Activated naive CD4-positive, alpha-beta T cell treated with Interleukin-2 at 50 U/mL for 16 hours (primary cell): Measurements from ENCODE around the gene MARCHF3.
"Not testable (repeated sequence)": the region's sequence is repeated elsewhere in the genome, so short reads cannot be mapped to it uniquely, and the experiment has no call there.

Experiments
- DNase-seq: peaks from one replicate; pipeline ENCODE4 v3.0.0-alpha.2; 2020

MARCHF3 gene

DNA sequence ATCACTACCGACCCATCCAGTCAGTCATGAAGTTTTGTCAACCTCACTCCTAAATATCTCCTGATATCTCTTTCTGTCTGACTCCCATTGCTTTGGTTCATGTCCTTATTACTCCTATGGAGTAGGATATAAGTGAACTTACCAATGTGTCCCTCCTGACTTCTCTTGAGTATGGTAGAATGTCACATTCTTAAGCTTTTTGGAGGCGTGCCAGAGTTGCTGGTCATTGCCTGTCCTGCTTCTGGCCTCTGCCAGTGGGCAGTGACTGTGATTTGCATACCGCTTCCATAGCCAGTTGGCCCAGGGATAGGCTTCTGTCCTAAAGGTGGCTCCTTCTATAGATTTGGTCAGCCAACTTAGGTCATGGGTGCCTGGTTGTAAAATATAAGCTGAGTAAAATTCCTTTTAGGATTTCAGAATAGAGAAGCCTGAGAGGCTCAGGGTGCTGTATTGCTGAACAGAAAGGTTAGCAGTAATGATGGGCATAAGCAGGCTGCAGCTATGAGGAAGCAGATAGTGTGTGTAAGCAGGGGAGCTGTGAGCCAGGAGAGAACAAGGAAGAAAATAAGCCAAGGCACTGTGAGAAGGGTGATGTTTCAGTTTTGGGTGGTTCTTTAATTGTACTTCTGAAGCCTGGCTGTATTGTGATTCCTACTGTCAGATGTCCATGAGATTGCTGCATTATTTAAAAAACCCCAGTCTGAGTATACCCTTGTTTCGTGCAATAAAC lies 16.1 kb upstream of the MARCHF3 start:
- DNase-seq, result no peak

DNA sequence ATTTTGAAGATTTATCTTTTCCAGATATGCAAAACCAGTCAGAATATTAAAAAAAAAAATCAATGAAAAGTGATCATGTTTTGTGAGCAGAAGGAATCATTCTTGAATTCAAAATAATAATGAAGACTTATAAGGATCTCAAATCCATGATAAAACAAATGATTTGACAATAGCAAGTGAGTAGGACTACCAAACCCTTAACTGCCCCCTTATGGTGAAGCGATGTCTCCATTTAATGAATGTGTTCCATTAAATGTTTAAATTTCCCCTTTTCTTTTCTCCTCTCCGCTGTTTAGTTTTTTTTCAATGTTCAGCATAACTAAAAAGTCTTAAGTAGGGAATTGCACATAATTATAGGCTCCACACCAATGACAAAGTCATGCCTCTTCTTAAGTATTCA lies 12.2 kb upstream of the MARCHF3 start:
- no peak for DNase-seq

DNA sequence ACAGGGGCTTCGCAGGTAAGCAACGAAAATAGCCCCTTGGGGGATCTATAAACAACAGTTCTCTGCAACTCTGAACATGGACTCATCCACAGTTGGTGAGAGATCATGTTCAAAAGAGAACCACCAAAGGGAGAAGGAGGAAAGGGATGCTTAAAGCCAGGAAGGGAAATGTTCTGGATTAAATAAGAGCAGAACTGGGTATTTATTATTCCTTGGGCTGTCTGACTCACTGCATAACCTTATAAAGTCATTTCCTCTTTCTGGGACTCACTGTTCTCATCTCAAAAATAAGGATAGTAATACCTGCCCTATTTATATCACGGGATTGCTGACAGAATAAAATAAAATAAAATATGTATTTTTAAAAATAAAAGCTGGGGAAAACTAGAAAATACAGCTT lies 11.2 kb upstream of the MARCHF3 start:
- no peak for DNase-seq

DNA sequence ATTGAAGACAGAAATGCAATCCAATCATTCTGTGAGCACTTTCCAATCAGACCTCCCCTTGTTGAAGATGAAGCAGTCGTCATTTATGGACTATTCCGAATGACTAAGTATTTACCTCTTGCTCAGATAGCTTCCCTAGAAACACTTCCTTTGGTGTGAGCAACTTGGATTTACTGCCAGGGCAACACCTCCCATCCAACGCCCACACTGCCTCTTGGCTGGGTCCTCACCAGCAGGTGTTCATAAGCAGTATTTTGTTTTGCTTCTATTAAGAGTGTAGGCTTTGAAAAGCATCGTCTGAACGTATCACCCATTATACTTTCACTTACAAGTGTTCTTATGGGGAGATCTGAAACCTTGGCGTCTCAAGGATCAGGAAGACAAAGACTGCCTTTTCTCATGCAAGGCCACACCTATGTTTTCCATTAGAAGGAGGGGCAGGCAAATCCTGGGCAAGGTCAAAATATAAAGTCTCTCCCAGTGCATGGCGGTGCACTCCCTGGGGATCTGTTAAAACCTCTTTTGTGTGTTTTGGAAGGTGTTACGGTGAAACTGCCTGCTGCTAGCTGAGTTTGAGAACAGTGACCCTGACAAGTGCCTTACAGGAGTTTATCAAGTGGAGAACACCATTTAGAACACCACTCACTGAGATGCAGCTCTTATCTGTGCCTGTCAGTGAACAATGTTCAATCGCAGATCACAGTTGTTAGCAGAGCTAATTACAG lies 10.6 kb upstream of the MARCHF3 start:
- DNase-seq, result no peak

DNA sequence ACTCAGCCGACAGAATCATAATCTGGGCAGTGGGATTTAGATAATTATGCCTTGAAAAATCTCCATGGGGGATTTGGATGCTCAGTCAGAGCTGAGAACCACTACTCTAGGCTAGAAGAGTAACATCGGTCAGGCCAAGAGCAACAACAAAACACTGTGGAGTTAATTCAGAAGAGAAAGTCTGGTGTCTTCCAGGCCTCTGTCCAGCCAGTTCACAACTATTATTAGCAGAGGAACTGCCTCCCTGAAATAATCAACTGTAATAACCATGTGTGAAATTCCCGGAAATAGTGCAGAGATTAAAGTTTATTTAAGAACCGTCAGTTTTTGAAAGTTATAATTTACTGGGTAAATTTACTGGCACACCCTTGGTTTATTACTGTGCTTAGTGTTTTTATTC lies 8.2 kb upstream of the MARCHF3 start:
- no peak for DNase-seq

DNA sequence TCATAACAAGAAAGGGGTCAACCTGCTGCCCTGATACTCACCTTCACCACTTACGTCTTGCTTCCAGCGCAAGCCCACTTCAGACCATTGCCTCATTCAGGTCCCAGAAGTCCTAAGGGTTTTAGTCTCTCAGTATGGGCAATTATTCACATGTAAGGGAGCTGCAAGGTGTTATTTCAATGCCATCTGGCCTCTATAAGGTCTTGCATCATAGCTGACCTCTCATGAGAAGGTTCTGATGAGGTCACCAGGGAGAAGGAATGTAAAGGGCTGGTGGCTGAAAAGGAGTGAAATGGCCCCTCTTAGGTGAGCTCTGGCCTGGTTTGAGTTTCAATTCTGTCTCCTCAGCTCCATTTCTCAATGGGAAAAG lies 1.5 kb upstream of the MARCHF3 start:
- no peak for DNase-seq

DNA sequence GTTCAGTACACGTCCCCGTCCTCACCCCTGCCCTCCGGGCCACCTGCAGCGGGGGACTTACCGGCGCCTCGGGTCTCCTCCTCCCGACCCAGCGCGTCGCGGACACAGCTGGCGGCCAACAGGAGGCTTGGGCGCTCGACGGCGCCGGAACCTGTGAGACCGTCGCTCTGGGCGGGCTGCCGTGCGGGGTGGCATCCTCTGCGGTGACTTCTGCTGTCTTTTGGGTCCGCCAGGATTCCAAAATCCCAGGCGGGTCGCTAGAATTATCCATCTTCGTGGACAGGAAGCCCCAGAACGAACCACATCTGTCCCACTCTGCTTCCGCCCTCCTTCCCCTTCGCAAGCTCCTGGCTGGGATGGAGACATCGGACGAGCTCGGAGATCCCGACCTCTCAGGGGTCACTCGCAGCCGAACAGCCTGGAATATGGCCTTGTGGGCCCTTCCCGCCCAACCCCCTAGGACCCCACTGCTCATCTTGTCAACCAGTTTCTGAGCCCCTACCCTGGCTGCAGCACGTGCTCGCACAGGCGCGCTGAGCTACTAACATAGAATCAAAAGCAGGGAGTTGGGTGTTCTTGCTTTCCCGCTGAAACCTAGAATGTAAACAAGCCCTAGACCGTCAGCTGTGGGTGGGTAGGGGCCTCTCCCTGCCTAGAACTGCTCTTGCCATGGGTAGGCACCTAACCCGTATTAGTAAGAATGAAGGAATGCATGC lies 947 bp upstream of the MARCHF3 start:
- no peak for DNase-seq

DNA sequence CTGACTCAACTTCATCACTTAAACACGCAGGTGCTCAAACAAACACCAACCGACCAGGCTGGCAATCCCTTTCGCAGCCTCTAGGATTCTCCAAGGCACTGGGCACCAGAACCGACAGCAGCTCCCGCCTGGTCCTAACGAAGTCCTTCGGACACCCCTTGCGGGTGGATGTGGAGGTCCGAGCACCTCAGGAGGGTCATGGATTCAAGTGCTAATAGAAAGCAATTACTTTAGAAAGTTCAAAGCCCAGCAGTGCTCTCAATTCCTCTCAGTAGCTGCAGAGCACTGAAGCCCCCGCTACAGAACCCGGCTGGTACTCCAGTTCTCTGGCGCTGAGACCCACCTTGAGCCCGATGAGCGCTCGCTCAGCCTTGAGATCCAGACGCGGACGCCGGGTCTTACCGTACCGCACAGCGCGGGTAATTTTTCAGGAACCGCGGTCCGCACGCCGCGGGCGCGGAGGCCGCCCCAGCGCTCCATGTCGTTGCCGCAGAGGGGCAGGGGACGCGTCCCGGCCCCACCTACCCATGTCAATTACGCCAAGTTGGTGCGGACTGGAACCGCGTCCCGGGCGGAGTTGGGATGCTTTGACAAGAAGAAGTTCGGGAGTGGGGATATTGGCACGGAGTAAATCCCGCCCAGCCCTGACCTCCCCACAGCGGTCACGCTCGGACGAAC lies 638 bp downstream of the MARCHF3 start:
- DNase-seq, result peak; percentile 57

DNA sequence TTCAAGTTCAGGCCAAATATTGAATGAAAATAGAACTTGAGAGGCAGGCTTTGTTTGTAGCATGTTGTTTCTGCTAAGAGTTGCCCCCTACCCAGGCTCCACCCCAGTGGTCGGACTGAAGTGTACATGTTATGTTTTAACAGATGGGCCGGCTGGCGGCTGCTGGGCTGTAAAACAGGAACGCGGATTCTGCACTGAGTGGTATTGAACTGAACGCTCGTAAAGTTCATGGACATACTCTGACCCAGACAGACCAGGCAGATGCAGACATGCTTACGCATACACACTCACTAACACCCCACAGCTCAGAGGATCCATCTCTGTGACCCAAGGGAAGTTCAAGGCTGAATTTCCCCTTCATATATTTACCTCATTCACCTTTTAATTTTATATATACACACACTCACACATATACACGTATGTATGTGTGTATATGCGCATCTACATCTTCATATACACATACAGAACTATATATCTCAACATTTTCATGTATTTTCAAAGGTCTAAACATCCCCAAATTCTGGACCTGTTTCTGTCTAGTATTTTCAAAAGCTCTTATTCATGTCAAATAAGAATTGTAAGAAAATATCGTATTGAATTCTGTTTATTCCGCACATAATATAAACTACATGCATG lies 1.4 kb downstream of the MARCHF3 start:
- DNase-seq, result no peak

DNA sequence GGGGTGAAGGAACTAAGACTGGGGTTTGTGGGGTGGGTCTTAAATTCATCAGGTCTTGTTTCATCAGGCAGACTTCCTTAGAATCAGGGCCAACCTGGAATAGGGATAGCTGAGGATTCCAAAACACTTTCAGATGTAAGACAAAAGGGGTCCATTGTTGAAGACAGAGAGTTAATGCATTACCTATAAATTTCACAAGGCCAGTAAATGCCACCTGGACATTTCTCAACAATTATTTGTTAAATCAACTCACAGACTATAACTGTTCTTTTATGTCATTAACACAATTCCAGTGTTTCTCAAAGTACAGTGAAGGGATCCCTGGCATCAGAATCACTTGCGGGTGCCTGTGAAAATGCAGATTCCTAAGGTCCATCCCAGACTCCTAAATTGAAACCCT lies 2.8 kb downstream of the MARCHF3 start:
- DNase-seq, result no peak

DNA sequence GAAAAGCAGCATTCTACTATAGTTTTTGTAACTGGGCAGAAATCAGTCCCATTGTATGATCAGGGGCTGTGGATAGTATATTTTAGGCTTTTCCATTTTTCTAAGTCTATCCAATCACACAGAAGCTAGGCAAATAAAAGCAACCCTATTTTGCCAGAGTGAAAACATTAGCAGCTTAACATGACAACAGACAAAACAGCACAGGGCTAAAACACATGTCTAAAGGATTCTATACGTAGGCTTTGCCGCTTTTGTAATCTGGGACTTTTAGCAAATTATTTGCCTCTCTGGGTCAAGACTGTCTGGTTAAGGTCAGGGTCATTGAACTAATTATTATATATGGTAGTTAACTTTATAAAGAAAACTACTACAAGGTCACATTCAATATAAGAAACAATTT lies 4.2 kb downstream of the MARCHF3 start:
- no peak for DNase-seq

DNA sequence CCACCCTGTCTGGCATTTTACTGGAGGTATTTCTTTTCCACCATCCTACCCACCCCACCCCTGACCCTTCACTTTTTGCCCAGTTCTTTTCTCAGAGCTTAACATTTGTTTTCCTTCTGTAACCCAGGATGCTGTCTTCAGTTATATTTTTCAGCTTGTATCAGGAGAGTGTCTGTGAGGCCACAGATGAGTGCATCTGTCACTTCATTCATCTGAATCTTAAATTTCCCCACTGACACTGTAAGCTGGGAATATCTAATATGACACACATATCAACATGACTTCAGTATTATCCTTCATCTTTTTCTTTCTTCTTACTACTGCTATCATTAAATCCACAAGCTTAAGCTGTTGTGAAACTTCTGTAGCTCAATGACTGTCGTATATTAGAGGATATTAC lies 4.9 kb downstream of the MARCHF3 start:
- DNase-seq, result no peak

DNA sequence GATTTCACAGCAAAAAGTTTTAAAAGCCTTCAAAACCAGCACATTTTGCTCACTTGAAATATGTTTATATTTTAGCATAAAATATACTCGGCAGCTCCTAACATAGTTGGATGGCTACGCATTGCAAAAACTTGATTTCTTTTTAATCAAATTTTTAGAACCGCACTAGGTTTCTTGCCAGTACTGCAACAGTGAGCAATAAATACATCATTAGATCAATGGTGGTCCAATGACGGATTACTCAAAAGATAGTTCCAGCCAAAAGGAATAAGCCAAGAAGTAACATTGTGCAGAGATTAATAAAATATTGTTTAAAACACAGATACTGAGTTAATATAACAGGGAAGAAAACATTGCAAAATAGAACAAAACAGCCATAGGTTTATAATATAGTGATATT lies 5.5 kb downstream of the MARCHF3 start:
- DNase-seq, result no peak

DNA sequence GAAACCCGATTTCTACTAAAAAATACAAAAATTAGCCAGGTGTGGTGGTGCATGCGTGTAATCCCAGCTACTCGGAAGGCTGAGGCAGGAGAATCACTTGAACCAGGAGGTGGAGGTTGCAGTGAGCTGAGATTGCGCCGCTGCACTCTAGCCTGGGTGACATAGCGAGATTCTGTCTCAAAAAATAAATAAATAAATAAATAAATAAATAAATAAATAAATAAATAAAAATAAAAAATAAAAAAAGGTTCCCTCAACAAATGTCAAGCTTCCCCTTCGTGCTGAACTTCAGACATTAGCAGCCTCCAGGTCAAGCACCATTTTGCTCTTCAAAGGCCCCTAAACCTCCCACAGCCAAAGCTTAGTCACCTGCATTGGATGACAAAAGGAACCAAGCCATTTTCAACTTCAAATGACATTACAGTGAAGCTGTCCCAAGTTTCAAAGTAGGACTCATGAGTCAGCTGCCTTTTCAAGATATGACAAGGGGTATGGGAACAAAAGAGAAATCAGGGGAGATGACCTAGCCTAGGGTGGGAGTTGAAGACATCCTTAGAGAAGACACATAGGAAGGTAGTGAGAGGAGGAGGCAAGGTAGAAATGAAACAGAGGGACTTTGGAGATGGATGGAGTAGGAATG lies 6.7 kb downstream of the MARCHF3 start:
- DNase-seq, result not testable (repeated sequence)

DNA sequence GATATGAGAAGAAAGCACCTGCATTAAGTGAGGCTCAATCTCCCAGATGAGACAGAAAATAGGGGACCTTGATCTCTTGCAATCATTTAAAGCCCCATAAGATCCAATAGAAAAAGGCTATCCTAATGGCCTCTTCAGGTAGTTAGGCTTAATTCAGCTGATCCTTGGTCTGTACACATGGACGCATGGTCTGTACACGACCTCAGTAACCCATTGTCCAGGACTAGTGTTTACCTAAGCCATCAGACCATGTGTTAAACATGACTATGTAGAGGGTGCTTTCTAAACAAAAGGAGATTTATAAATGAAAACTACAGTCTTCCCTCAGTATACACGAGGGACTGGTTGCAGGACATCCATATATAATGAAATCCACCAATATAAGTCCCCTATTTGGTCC lies 7.5 kb downstream of the MARCHF3 start:
- DNase-seq, result no peak

DNA sequence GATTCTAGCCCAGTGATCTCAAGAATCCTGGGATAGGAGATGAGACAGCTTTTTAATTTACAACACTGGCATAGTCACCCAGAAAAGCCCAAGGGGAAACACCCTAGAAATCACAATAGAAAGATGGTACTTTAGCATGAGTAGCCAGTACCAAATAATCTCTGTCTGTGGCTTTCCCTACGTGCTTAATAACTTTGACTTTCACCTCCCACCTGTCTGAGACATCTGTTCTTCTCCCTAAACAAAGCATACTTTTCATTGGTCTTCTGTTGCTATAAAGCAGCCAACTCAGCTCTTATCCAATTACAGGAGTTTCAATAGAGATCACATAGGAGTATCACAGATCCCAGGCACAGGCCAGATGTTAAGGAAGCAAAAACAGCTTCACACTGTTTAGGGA lies 10.4 kb downstream of the MARCHF3 start:
- no peak for DNase-seq

DNA sequence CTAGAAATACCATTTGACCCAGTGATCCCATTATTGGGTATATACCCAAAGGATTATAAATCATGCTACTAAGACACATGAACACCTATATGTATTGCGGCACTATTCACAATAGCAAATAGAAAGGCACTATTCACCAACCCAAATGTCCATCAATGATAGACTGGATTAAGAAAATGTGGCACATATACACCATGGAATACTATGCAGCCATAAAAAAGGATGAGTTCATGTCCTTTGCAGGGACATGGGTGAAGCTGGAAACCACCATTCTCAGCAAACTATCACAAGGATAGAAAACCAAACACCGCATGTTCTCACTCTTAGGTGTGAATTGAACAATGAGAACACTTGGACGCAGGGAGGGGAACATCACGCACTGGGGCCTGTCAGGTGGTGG lies 13.6 kb downstream of the MARCHF3 start:
- not testable (repeated sequence) for DNase-seq

DNA sequence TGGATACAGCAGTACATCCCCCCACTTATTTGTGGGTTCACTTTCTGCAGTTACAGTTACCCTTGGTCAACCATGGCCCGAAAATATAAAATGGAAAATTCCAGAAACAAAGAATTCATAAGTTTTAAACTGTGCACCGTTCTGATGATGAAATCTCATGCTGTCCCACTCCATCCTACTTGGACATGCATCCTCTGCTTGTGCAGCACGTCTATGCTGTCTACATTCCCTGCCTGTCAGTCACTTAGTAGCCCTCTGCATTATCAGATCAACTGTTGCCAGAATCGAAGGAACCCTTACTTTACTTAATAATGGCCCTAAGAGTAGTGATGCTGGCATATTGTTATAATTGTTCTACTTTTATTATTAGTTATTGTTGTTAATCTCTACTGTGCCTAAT lies 14.6 kb downstream of the MARCHF3 start:
- DNase-seq, result no peak

DNA sequence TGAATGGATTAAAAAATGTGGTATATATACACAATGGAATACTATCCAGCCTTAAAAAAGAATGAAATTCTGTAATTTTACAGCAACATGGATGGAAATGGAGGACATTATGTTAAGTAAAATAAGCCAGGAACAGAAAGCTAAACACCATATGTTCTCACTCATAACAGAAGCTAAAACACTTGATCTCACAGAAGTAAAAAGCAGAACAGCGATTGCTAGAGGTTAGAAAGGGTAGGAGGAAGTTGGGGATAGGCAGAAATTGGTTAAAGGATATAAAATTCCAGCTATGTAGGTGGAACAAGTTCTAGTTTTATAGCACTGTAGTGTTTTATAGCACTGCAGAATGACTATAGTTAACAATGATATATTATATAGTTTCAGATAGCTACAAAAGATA lies 15.8 kb downstream of the MARCHF3 start:
- DNase-seq, result no peak

DNA sequence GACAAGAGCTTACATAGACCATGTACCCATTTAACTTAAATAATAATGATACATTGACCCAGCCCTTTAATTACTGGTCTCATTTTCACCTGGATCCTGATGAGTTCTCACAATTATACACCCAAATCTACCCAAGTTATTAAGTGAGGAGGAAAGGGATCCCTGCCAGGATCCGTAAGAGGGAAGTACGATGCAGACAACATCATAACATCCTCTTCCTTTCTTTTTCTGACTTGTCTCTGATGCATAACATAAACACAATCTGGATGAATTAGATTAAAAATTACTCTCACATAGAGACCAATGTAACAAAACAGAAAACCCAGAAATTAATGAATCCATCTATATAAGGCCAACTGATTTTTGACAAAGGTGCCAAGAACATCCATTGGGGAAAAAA lies 17.0 kb downstream of the MARCHF3 start:
- no peak for DNase-seq

DNA sequence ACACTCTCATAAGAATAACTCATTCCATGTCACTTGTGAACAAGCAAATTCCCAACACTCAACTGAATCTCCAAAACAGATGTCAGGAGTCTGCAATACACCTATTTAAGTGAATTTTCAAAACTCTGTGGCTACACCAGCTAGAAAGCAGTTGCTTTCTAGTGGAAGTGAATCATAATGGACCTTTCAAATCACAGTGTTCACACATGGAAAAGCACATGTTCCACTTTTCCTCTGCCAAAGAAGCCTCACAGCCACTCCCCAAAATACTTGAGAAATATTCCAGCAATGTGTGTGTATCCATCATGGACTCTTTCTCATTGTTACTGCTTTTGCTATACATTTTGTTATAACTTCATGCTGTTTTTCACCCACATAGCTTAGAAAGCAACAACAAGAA lies 17.4 kb downstream of the MARCHF3 start:
- no peak for DNase-seq

DNA sequence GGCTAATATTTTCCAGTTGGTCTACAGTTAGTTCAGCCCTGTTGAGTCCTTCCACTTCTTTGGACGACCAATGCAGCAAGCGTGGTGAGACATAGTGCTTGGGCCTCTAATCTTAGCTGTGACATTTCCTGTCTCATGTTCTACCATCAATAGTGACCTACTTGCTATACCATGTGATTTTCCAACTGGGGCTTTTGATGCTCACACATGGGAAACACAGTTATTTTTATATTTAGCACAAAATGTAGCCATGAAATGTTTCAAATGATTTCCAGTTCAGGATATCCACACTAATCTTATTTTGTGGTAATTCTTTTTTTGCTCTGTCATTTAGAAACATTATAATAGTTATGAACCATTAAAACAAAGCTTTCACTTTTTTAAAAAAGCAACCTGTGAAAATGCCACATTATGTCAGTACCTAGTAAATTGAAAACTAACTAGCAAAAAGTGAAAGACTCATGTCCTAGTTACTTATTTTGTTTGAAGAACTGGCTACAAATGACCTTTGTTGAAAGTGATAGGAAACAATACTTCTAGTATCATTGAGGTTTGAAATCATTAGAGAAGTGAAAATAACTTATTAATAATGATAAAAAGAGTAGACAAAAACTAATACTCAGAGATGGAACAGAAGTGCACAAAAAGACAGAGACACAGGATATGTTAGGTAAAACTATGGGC lies 18.3 kb downstream of the MARCHF3 start:
- no peak for DNase-seq
